Hepatocyte (in vitro differentiated cells): ENCODE measurements around the gene RXFP4. TPM values are rescaled to one million over a fixed set of nuclear protein-coding genes. Genes with fewer than 3 reads are reported as not detected.

Experiments
- DNase-seq: peaks from one replicate; pipeline ENCODE4 v3.0.0-alpha.2; 2016; ENCODE audit warnings: low spot score
- H2AFZ ChIP-seq: fragments of 200-600 bp; sonication (generic); 2 replicates; pipeline ENCODE4 v1.6.0; 2016; ENCODE audit warnings: antibody characterized with exemption, mild to moderate bottlenecking
- H3K27ac ChIP-seq: fragments of 200-600 bp; sonication (generic); 2 replicates; pipeline ENCODE4 v1.5.1; 2016; ENCODE audit warnings: mild to moderate bottlenecking
- H3K27me3 ChIP-seq: fragments of 200-600 bp; sonication (generic); 2 replicates; pipeline ENCODE4 v1.6.1; 2016
- H3K36me3 ChIP-seq: fragments of 200-600 bp; sonication (generic); replicated peaks from 2 replicates; pipeline ENCODE4 v1.5.1; 2016; ENCODE audit warnings: low read depth; ENCODE audit not compliant: insufficient read depth
- H3K4me1 ChIP-seq: fragments of 200-600 bp; sonication (generic); 2 replicates; pipeline ENCODE4 v1.5.1; 2016; ENCODE audit warnings: mild to moderate bottlenecking, moderate library complexity; ENCODE audit not compliant: insufficient read depth
- H3K4me2 ChIP-seq: fragments of 200-600 bp; sonication (generic); 2 replicates; pipeline ENCODE4 v1.6.0; 2016
- H3K4me3 ChIP-seq: fragments of 200-600 bp; sonication (generic); 2 replicates; pipeline ENCODE4 v1.5.1; 2016; ENCODE audit warnings: mild to moderate bottlenecking
- H3K79me2 ChIP-seq: fragments of 200-600 bp; sonication (generic); 2 replicates; pipeline ENCODE4 v1.6.0; 2017; ENCODE audit warnings: mild to moderate bottlenecking
- H3K9me2 ChIP-seq: fragments of 200-600 bp; sonication (generic); replicated peaks from 2 replicates; pipeline ENCODE4 v1.6.0; 2017; ENCODE audit warnings: mild to moderate bottlenecking; ENCODE audit not compliant: insufficient read depth
- H3K9me3 ChIP-seq: fragments of 200-600 bp; sonication (generic); 2 replicates; pipeline ENCODE4 v1.5.1; 2016; ENCODE audit warnings: low read depth, mild to moderate bottlenecking
- H4K20me1 ChIP-seq: fragments of 200-600 bp; sonication (generic); 2 replicates; pipeline ENCODE4 v1.6.0; 2016; ENCODE audit warnings: mild to moderate bottlenecking; ENCODE audit not compliant: insufficient read depth, poor library complexity, severe bottlenecking
- EZH2 ChIP-seq: fragments of 200-600 bp; sonication (generic); IDR thresholded peaks from 2 replicates; pipeline ENCODE4 v1.6.1; 2016; ENCODE audit warnings: antibody characterized with exemption, mild to moderate bottlenecking, borderline replicate concordance
- EZH2phosphoT487 ChIP-seq: fragments of 200-600 bp; sonication (generic); IDR thresholded peaks from one replicate; pipeline ENCODE4 v1.6.1; 2018; ENCODE audit warnings: antibody characterized with exemption, mild to moderate bottlenecking, low read depth, moderate library complexity; ENCODE audit not compliant: unreplicated experiment, severe bottlenecking
- WGBS: methylation state at CpG from one replicate; pipeline ENCODE4 v1.1.6; 2016; ENCODE audit warnings: low lambda C conversion rate; ENCODE audit errors: missing lambda C conversion rate; 5-methylcytosine and 5-hydroxymethylcytosine counted together
- polyA plus RNA-seq: library from polyadenylated mRNA; unstranded; fragments of >200 nt; fragmentation: Nextera tagmentation; extraction: Ambion mirVana; gene quantifications from 2 replicates; pipeline ENCODE4 v1.2.1, GENCODE V29; 2016
- total RNA-seq: library from RNA; depleted of rRNA; stranded (reverse); fragments of >200 nt; gene quantifications from 2 replicates; pipeline ENCODE4 v1.2.3, GENCODE V29; 2014
- TF ChIP-seq, protein P1 (sequence below): fragments of 200-600 bp; sonication (generic); IDR thresholded peaks from 2 replicates; pipeline ENCODE4 v1.5.1; 2016; ENCODE audit warnings: antibody characterized with exemption, mild to moderate bottlenecking; ENCODE audit not compliant: poor library complexity

Gene RXFP4
- total and polyA plus RNA-seq, 2 experiments from 2014 or later = 0.83 TPM; not detected in 1

DNA sequence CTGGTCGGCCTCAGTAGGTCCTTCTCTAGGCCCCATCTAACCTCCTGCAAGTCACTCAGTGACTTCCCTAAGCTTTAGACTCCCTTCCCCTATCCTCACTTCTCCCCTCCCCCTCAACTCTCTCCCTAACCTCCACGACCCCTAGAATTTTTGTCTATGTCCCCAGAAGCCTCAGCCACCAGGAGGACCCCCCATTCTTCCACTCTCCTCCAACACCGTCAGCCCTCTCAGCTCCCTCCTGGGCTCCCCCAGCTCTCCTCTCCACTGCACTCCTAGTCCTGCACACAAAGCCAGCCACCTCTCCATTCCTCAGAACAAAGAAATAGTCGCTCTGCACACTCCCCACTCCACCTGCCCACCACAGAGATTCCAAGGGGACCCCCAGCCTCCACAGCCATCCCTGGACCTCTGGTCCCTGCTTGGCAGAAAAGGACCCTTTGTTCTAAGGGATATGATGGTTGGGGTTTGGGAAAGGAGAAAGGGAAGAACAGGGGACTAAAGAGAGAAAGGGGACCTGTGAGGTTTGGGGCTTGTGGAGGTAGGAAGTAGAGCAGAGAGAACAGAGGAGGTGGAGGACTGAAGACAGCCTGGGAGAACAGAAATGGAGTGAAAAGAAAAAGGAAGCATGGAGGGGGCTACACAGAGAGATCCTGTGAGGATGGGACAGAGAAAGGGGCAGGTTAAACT lies 34.1 kb downstream of the RXFP4 start:
- Histone ChIP-seq H3K9me2 (no peaks in the 10 kb centered on the region), H4K20me1 (peaks cover 45% of the 10 kb centered on the region), H3K4me1 (peaks cover 53% of the 10 kb centered on the region), H3K36me3 (no peaks in the 10 kb centered on the region), H3K79me2 (peaks cover 94% of the 10 kb centered on the region), H2AFZ (no peak overlapping the region), H3K27me3 (no peaks in the 10 kb centered on the region), H3K27ac (peak overlapping the region; percentile 87), H3K4me2 (peak overlapping the region; percentile 82), H3K4me3 (peak overlapping the region; percentile 24), H3K9me3 (no peaks in the 10 kb centered on the region)
- no peak for TF ChIP-seq EZH2
- no peak for TF ChIP-seq EZH2phosphoT487
- TF ChIP-seq, protein P1, sequence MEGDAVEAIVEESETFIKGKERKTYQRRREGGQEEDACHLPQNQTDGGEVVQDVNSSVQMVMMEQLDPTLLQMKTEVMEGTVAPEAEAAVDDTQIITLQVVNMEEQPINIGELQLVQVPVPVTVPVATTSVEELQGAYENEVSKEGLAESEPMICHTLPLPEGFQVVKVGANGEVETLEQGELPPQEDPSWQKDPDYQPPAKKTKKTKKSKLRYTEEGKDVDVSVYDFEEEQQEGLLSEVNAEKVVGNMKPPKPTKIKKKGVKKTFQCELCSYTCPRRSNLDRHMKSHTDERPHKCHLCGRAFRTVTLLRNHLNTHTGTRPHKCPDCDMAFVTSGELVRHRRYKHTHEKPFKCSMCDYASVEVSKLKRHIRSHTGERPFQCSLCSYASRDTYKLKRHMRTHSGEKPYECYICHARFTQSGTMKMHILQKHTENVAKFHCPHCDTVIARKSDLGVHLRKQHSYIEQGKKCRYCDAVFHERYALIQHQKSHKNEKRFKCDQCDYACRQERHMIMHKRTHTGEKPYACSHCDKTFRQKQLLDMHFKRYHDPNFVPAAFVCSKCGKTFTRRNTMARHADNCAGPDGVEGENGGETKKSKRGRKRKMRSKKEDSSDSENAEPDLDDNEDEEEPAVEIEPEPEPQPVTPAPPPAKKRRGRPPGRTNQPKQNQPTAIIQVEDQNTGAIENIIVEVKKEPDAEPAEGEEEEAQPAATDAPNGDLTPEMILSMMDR = no peak
- no peak for DNase-seq
- 48% methylated on average over 4 of the region's 4 CpGs for WGBS

DNA sequence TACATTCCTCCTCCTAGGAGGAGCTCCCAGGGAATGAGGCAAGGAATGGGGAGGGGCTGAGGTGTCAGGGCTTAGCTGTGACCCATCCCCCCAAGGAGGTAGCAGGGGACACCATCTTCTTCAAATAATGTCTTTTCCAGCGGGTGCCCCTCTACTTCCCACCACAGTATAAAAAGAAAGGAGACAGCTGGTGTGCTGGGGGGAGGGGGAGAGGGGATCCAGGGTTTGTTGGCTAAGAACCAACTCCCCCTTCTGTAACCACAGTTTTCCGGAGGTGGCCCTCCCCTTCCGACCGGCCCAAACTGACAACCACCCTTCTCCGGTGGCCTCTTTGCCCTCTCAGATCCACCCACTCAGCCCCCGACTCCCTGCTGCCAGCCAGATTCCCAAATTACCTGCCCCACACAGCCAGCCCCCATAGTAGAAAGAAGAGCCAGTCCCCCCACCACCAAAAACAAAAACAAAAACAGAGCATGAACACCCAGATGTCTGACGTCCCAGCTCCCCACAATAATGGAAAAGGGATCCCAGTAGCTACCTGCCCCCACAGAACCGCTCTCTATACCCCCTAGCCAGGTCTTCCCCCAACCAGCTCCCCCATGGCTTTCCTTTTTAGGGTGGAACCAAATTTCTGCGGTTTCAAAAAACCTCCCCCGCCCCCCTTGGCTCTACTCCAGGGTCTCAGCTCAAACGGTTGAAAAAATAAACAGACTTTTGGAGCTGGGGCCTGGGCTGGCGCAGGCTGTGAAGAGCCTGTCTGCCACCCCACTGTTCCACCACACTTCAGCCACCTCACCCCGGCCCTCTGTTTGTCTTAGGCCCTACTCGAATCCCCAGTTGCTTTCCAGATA lies 34.8 kb downstream of the RXFP4 start:
- Histone ChIP-seq H4K20me1 (peaks cover 38% of the 10 kb centered on the region), H3K9me3 (no peaks in the 10 kb centered on the region), H3K4me3 (peak overlapping the region; percentile 96), H3K4me2 (peak overlapping the region; percentile 82), H3K27me3 (no peaks in the 10 kb centered on the region), H3K79me2 (peaks cover 92% of the 10 kb centered on the region), H3K4me1 (peaks cover 53% of the 10 kb centered on the region), H2AFZ (no peak overlapping the region), H3K9me2 (no peaks in the 10 kb centered on the region), H3K27ac (peak overlapping the region; percentile 87), H3K36me3 (no peaks in the 10 kb centered on the region)
- TF ChIP-seq, protein P1 = no peak
- TF ChIP-seq EZH2 (no peak), EZH2phosphoT487 (no peak)
- 12% methylated on average over 13 of the region's 14 CpGs for WGBS
- DNase-seq = peak; percentile 58

DNA sequence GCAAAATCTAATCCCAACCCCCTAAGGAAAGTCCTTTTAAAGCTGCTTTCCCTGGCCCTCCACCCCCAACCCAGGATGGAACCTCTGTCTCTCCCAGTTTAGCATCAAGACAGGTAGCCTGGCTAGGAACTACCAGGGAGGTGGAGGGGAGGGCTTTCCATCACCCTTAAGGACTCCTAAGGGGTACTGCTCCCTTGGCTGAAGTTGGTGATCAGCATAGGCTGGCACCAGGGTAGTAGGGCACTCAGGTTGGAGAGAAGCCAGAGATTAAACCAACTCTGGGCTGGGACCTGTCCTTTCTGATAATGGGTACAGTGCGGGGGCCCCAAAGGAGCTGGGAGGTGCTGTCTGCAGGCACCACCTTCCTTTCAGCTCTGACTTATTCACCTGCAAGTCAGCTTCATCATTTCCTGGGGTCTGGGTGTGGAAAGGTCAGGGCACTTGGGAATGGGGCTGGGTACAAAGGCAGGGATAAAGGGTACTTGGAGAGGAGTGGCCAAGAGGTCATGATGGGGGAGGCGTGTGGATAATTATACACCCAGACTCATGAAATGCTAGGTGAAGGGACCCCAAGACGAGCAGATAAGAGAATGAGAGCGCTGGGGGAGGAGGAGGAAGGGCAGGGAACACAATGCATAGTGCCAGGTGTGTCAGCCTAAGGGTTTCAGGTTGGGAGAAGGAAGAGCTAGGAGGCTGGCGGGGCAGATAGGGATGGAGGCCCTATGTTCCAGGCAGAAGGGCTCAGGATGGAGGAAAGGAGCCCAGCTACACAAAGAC lies 35.7 kb downstream of the RXFP4 start:
- Histone ChIP-seq H3K9me3 (no peaks in the 10 kb centered on the region), H3K79me2 (peaks cover 90% of the 10 kb centered on the region), H3K27me3 (no peaks in the 10 kb centered on the region), H4K20me1 (peaks cover 31% of the 10 kb centered on the region), H3K9me2 (no peaks in the 10 kb centered on the region), H2AFZ (peak overlapping the region; percentile 58), H3K4me2 (peak overlapping the region; percentile 82), H3K36me3 (no peaks in the 10 kb centered on the region), H3K4me1 (peaks cover 53% of the 10 kb centered on the region), H3K4me3 (peak overlapping the region; percentile 96), H3K27ac (peak overlapping the region; percentile 87)
- TF ChIP-seq EZH2phosphoT487 (no peak), EZH2 (no peak)
- TF ChIP-seq, protein P1 = no peak
- no peak for DNase-seq
- 20% methylated on average over 4 of the region's 5 CpGs for WGBS
